ENCODE results near the gene TATDN3.
"Not testable (repeated sequence)": the region's sequence is repeated elsewhere in the genome, so short reads cannot be mapped to it uniquely, and the experiment has no call there.

TATDN3 gene

GRCh38 chr1:212791676-212792395 is at the start of gene TATDN3, which contains the start of gene NSL1:
TATDN3 (plus strand) TSS chr1:212791894; CDS start chr1:212791922, 28 bp downstream.
NSL1 (minus strand) TSS chr1:212791777; CDS start chr1:212791763, 14 bp downstream.
- peak; percentile 96 for DNase-seq

- DNase-seq, result no peak
Observed at GRCh38 chr1:212743901-212744475, 47.7 kb upstream of the TATDN3 start.

GRCh38 chr1:212745303-212745702 is 46.4 kb upstream of the TATDN3 start:
- no peak for DNase-seq

GRCh38 chr1:212746546-212746945 is 45.1 kb upstream of the TATDN3 start:
- DNase-seq, result no peak

- DNase-seq, result no peak
Observed at GRCh38 chr1:212749821-212750535, 41.7 kb upstream of the TATDN3 start.

- no peak for DNase-seq
Observed at GRCh38 chr1:212752252-212752933, 39.3 kb upstream of the TATDN3 start.

GRCh38 chr1:212752934-212753497 is 38.7 kb upstream of the TATDN3 start:
- no peak for DNase-seq

- DNase-seq, result no peak
Observed at GRCh38 chr1:212753749-212754148, 37.9 kb upstream of the TATDN3 start.

- no peak for DNase-seq
Observed at GRCh38 chr1:212754193-212754592, 37.5 kb upstream of the TATDN3 start.

- DNase-seq, result no peak
Observed at GRCh38 chr1:212754680-212755079, 37.0 kb upstream of the TATDN3 start.

GRCh38 chr1:212759683-212760082 is 32.0 kb upstream of the TATDN3 start:
- no peak for DNase-seq

- no peak for DNase-seq
Observed at GRCh38 chr1:212760126-212760823, 31.4 kb upstream of the TATDN3 start.

- DNase-seq, result no peak
Observed at GRCh38 chr1:212762234-212762633, 29.5 kb upstream of the TATDN3 start.

- no peak for DNase-seq
Observed at GRCh38 chr1:212762839-212763238, 28.9 kb upstream of the TATDN3 start.

- DNase-seq, result not testable (repeated sequence)
Observed at GRCh38 chr1:212764718-212765281, 26.9 kb upstream of the TATDN3 start.

GRCh38 chr1:212766825-212767224 is 24.9 kb upstream of the TATDN3 start:
- not testable (repeated sequence) for DNase-seq

GRCh38 chr1:212769459-212770167 is 22.1 kb upstream of the TATDN3 start:
- DNase-seq, result no peak

- DNase-seq, result no peak
Observed at GRCh38 chr1:212771341-212771740, 20.4 kb upstream of the TATDN3 start.

- no peak for DNase-seq
Observed at GRCh38 chr1:212773011-212773410, 18.7 kb upstream of the TATDN3 start.

GRCh38 chr1:212774584-212774983 is 17.1 kb upstream of the TATDN3 start:
- DNase-seq, result no peak

- no peak for DNase-seq
Observed at GRCh38 chr1:212775241-212775640, 16.5 kb upstream of the TATDN3 start.
